Muscle of arm (tissue), 12 donors: ENCODE measurements around the gene CUBN. TPM values are rescaled to one million over a fixed set of nuclear protein-coding genes. Genes with fewer than 3 reads are reported as not detected.
A peak's percentile ranks its signal among the peaks of the same experiment; 100 is the strongest.

ENCODE experiments used
- DNase-seq: peaks from one replicate; pipeline ENCODE4 v3.0.0-alpha.2; 2013
- polyA plus RNA-seq, 12 donors: library from polyadenylated mRNA; unstranded; fragments of 120-200 nt; gene quantifications; one replicate each; pipeline ENCODE4 v1.2.1, GENCODE V29; 2013; ENCODE audit not compliant: insufficient read length in 12 of 12

The CUBN gene
- polyA plus RNA-seq, 12 donors, result 1.6 to 15.6 (median 2.7) TPM; not detected in 1

GRCh38 chr10:17109046-17109445, 20.6 kb downstream of the CUBN start:
- DNase-seq, result no peak

GRCh38 chr10:17106991-17107390, 22.6 kb downstream of the CUBN start:
- DNase-seq, result no peak

DNA sequence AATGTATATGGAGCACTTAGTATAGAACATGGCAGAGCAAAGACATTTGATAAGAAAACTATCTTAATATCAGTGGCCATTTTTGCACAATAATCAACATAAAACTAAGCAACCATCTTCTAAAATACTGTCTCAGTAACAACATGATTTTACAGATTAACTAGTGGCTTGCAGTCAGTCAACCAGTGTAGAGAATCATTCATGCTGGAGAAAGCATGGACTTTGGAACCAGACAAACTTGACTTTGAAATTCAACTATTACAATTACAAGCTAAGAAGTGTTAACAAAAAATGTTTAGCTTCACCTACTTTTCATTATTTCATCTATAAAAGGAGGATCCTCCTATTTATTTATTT, 27.7 kb downstream of the CUBN start:
- DNase-seq, result no peak

GRCh38 chr10:17101257-17101909, 28.2 kb downstream of the CUBN start:
- no peak for DNase-seq

- DNase-seq, result no peak
These were observed 29.0 kb downstream of the CUBN start for GRCh38 chr10:17100586-17100985.

GRCh38 chr10:17098012-17098411, 31.6 kb downstream of the CUBN start:
- DNase-seq, result no peak

- DNase-seq, result no peak
These were observed 34.8 kb downstream of the CUBN start for GRCh38 chr10:17094844-17095243.

- DNase-seq, result no peak
These were observed 36.4 kb downstream of the CUBN start for GRCh38 chr10:17092986-17093803.

GRCh38 chr10:17092216-17092944, 37.2 kb downstream of the CUBN start:
- DNase-seq, result no peak

GRCh38 chr10:17088118-17088806, 41.3 kb downstream of the CUBN start:
- no peak for DNase-seq

DNA sequence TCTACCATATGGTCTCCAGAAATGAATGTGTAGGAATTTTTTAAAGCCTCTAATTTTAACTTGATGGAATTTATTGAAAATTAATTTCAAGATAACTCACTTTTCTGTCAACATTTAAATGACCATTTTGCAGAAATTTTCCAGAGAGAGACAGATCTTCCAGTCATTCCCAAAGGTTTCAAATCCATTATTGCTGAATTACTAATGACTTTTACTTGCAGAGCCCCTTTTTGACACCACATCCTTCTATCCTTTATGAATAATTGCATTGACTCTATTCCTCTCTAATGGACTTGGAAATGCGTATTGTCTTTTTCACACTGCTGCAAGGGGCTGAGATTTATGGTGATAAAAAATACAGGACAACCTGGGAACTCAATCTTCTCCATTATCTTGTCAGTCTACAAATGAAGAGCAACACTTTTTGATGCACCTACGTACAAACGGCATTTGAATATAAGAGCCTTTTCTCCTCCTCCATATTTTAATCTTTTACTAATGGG, 42.7 kb downstream of the CUBN start:
- DNase-seq, result no peak

DNA sequence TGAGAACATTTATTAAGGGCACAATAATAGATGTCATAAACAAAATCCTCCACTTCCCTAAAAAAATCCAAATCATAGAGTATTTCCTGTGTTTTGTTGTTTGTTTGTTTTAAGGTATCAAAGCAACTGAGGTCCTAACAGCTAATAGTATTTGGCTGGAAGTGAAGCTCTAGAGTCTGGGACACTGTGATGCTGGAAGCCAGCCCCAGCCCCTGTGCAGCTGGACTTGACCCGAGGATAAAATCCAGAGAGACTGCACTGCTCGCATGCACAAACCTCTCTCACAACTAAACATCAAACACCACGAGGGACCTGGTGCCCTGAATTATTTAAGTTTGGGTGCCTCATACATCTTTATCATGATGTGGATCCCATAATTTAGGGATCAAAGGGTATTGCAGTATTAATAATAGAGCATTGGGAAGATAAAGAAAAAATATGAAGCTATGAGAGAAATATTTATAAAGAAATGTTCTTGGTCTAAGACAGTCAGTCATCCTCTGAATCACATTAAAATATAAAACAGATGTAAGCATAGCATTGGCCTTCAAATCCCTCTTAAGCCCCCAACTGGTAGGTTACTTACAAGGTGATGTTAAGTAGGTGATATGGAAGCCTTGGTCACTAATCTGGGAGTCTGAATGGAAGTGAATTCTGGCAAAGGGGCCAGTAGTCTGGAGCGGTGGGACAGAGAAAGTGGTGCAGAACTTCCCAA, 44.4 kb downstream of the CUBN start:
- DNase-seq, result peak; percentile 74

GRCh38 chr10:17084258-17084657, 45.4 kb downstream of the CUBN start:
- no peak for DNase-seq

DNA sequence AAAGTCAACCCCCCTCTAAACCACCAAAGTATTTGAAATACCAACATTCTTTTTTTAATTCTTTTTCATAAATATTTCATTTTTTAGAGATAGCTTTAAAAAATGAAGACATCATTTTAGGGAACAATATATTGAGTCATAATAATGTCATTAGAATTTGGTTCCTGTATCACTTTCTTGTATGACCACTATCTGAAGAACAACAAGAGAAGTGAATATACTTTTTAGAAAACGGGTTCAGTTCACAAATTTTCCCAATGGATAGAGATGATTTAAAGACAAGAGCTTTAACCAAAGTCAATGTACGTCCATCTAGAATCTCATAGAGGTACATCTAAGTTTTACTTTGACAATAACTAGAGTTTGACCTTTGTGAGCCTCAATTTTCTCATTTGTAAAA, 48.2 kb downstream of the CUBN start:
- no peak for DNase-seq

- no peak for DNase-seq
These were observed 51.7 kb downstream of the CUBN start for GRCh38 chr10:17077890-17078289.

- DNase-seq, result no peak
These were observed 52.2 kb downstream of the CUBN start for GRCh38 chr10:17077346-17077781.

DNA sequence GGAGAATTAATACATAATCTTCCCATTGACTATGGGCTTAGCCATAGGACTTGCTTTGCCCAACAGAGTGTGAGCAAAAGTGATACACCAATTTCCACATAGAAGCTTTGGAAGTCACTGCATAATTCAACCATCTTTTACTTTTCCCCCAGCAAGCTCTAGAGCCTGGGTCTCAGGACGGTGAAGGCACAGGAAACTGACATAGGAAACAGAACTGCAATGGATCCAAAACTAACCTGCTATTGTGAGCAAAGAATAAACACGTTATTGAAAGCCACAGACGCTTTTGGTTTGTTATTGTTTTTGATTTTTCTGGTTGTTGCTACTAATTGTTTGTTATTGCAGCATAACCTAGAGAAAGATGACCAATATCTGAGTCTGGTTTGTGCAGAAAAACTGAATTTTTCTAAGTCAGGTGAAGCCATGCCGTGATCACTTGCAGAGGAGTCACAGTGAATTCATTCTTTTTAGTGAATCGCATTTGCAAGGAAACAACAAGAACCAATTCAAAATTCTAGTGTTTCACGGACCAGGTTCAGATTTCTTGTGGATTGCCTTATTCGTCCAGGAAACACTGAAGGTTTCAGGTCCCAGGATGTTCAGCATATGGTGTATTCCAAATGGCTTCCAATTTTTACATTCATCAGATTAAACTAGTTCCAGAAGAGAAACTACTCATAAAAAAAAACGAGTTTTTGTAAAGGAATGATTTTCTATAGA, 52.8 kb downstream of the CUBN start:
- DNase-seq, result no peak

DNA sequence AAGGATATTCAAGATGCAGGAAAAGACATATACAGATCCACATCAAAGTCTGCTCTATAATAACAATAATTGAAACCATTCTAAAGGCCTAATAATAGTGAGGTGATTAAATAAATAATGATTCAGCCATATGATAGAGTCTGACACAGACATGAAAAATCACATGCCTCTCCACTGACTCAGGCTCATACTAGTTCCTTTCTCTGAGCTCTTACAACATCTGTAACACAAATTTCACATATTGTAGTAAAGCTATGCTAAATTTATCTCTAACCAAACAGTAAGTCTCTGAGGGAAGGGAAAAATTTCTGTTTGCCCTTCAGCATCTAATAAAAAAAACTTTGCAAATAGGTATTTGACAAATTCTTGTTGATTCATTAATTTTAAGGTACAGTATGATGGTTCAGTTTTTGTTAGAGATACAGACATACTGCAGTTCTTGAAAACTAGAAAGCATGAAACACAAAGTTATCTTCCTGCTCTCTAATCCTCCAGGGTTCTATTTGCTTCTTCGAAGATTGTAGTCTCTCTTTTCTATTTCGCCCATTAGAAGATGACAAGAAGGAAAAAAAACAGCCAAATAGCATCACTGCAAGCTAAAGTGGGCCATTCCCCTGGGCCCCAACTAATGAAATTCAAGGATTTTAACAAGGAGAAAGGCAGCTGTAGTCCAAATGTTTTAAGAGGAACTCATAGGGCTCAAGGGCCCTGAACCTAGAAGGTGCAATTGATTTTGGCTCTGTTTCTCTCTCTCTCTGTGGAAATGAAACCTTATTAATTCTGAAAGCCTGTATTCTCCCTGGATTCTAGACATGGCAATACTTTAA, 53.9 kb downstream of the CUBN start:
- DNase-seq, result no peak

GRCh38 chr10:17074541-17074847, 55.1 kb downstream of the CUBN start:
- no peak for DNase-seq
